Suprapubic skin (tissue), 4 donors: Measurements from ENCODE around the gene SLC30A2.

Source experiments
- POLR2A ChIP-seq, 2 donors: fragments of 450-650 bp; IDR thresholded peaks; one replicate each; pipeline ENCODE4 v1.6.1; 2017; ENCODE audit warnings: antibody characterized with exemption in 2 of 2, mild to moderate bottlenecking in 2 of 2, moderate library complexity in 2 of 2
- POLR2AphosphoS5 ChIP-seq, 3 donors: sonication (generic); formaldehyde crosslinking; IDR thresholded peaks; one replicate each; pipeline ENCODE4 v1.6.1; 2017; ENCODE audit warnings: antibody characterized with exemption in 3 of 3
- TF ChIP-seq, protein P1 (sequence below), 2 donors: fragments of 200-600 bp in 1 of 2; fragments of 450-650 bp in 1 of 2; sonication (generic) in 1 of 2; IDR thresholded peaks; one replicate each; pipeline ENCODE4 v1.5.1; 2016 to 2019; ENCODE audit warnings: antibody characterized with exemption in 2 of 2, mild to moderate bottlenecking in 1 of 2, moderate library complexity in 1 of 2

GRCh38 chr1:26003756-26004155 is 42.2 kb downstream of the SLC30A2 start:
- no peak for TF ChIP-seq POLR2A (IDR thresholded peaks at IDR 0.05)
- TF ChIP-seq, protein P1, sequence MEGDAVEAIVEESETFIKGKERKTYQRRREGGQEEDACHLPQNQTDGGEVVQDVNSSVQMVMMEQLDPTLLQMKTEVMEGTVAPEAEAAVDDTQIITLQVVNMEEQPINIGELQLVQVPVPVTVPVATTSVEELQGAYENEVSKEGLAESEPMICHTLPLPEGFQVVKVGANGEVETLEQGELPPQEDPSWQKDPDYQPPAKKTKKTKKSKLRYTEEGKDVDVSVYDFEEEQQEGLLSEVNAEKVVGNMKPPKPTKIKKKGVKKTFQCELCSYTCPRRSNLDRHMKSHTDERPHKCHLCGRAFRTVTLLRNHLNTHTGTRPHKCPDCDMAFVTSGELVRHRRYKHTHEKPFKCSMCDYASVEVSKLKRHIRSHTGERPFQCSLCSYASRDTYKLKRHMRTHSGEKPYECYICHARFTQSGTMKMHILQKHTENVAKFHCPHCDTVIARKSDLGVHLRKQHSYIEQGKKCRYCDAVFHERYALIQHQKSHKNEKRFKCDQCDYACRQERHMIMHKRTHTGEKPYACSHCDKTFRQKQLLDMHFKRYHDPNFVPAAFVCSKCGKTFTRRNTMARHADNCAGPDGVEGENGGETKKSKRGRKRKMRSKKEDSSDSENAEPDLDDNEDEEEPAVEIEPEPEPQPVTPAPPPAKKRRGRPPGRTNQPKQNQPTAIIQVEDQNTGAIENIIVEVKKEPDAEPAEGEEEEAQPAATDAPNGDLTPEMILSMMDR (IDR thresholded peaks at IDR 0.05) = no peak
- TF ChIP-seq POLR2AphosphoS5 (IDR thresholded peaks at IDR 0.05) = no peak
